HepG2 (cell line): ENCODE results near the gene SLFN14. TPM values are rescaled to one million over a fixed set of nuclear protein-coding genes. Genes with fewer than 3 reads are reported as not detected.

ENCODE experiments used
- ATAC-seq: fragments of 200-7000 bp; cut with Tn5 transposase; 3 replicates; pipeline ENCODE4 v1.9.1; 2020; ENCODE audit warnings: mild to moderate bottlenecking, moderate library complexity
- BruUV-seq: library from RNA; stranded (reverse); fragments of 400-500 nt; replicated peaks from 2 replicates; lab custom pipeline; 2021; lab: Mats Ljungman, UMichigan
- CTCF ChIA-PET: fragments of 300-600 bp; formaldehyde crosslinking; extraction: SDS; loops from one replicate; lab custom pipeline; 2021; ENCODE audit warnings: low total read pairs, inconsistent platforms, low intra/inter-chr PET ratio; lab: Yijun Ruan, JAX
- POLR2A ChIA-PET: fragments of 350-600 bp; sonication (Branson Sonifier 250); formaldehyde crosslinking; loops from one replicate; lab custom pipeline; 2020; ENCODE audit warnings: antibody characterized with exemption, inconsistent platforms; lab: Yijun Ruan, JAX
- DNase-seq: peaks from one replicate; pipeline ENCODE4 v3.0.0-alpha.2; 2015; ENCODE audit warnings: low spot score
- FAIRE-seq: peaks from 3 replicates; lab custom pipeline; 2011; peaks lifted over from hg19 to GRCh38; lab: Jason Lieb, UNC
- H2AFZ ChIP-seq: one replicate; pipeline ENCODE4 v1.6.1; 2011; ENCODE audit warnings: low read length, inconsistent platforms
- H3K27ac ChIP-seq: fragments of 300-600 bp; 3 replicates; pipeline ENCODE4 v1.8.0; 2011; ENCODE audit warnings: mixed run types, mild to moderate bottlenecking, mixed read lengths, low read length, inconsistent platforms; ENCODE audit not compliant: insufficient read depth; ENCODE audit errors: extremely low read length
- H3K27me3 ChIP-seq, 2 experiments: fragments of 200-600 bp in 1 of 2; 2 replicates in 1 of 2; 3 replicates in 1 of 2; pipeline versions ENCODE4 v1.6.0 to v1.8.0; 2011; ENCODE audit warnings: low read length in 2 of 2, mild to moderate bottlenecking in 2 of 2, moderate library complexity in 2 of 2, inconsistent platforms in 1 of 2; ENCODE audit not compliant: insufficient read depth in 2 of 2, control insufficient read depth in 1 of 2
- H3K36me3 ChIP-seq, 2 experiments: fragments of 200-600 bp in 1 of 2; replicated peaks in 1 of 2; 2 replicates in 1 of 2; 3 replicates in 1 of 2; pipeline versions ENCODE4 v1.5.1 to v1.8.0; 2011; ENCODE audit warnings: low read length in 2 of 2, inconsistent platforms in 1 of 2; ENCODE audit not compliant: insufficient read depth in 2 of 2, control insufficient read depth in 1 of 2
- H3K4me1 ChIP-seq: 2 replicates; pipeline ENCODE4 v1.5.1; 2012; ENCODE audit warnings: low read length, inconsistent platforms; ENCODE audit not compliant: insufficient read depth
- H3K4me2 ChIP-seq: 2 replicates; pipeline ENCODE4 v1.6.0; 2011; ENCODE audit warnings: low read depth, low read length, inconsistent platforms
- H3K4me3 ChIP-seq, 3 experiments: fragments of 200-600 bp in 1 of 3; sonication (generic), shearing (Covaris generic) in 1 of 3; replicated peaks in 1 of 3; 2 replicates each; pipeline ENCODE4 v1.5.1; 2011 to 2016; ENCODE audit warnings: low read length in 3 of 3, inconsistent platforms in 2 of 3, low read depth in 2 of 3, mild to moderate bottlenecking in 2 of 3, control low read depth in 1 of 3, mixed read lengths in 1 of 3; ENCODE audit not compliant: insufficient read depth in 1 of 3
- H3K79me2 ChIP-seq: one replicate; pipeline ENCODE4 v1.6.1; 2011; ENCODE audit warnings: low read length, inconsistent platforms; ENCODE audit not compliant: insufficient read depth
- H3K9ac ChIP-seq: 2 replicates; pipeline ENCODE4 v1.6.0; 2011; ENCODE audit warnings: mild to moderate bottlenecking, low read depth, low read length, inconsistent platforms; ENCODE audit not compliant: insufficient read depth
- H3K9me3 ChIP-seq: 2 replicates; pipeline ENCODE4 v1.5.1; 2012; ENCODE audit warnings: mild to moderate bottlenecking, low read length
- H4K20me1 ChIP-seq: 2 replicates; pipeline ENCODE4 v1.6.0; 2011; ENCODE audit warnings: inconsistent platforms, mild to moderate bottlenecking, low read length, moderate library complexity; ENCODE audit not compliant: insufficient read depth
- CHCHD3 ChIP-seq: sonication (generic); formaldehyde crosslinking; IDR thresholded peaks from 2 replicates; pipeline ENCODE4 v1.8.0; 2022; ENCODE audit warnings: mild to moderate bottlenecking, missing genetic modification reagents, moderate library complexity
- ETV5 ChIP-seq: IDR thresholded peaks from 2 replicates; pipeline ENCODE4 v1.6.1; 2018; ENCODE audit warnings: missing biosample characterization, missing genetic modification reagents, inconsistent platforms, borderline replicate concordance
- GATAD2A ChIP-seq: IDR thresholded peaks from 2 replicates; pipeline ENCODE4 v1.6.1; 2016
- JARID2 ChIP-seq: sonication (generic); formaldehyde crosslinking; IDR thresholded peaks from 2 replicates; pipeline ENCODE4 v1.8.1; 2023; ENCODE audit warnings: missing genetic modification reagents, inconsistent platforms; ENCODE audit not compliant: insufficient replicate concordance
- KDM5B ChIP-seq: sonication (generic); formaldehyde crosslinking; IDR thresholded peaks from 2 replicates; pipeline ENCODE4 v1.4.0; 2020; ENCODE audit warnings: missing genetic modification reagents, mild to moderate bottlenecking, borderline replicate concordance
- SMARCE1 ChIP-seq: fragments of 450-650 bp; IDR thresholded peaks from 2 replicates; pipeline ENCODE4 v1.6.1; 2017; ENCODE audit warnings: borderline replicate concordance
- SPEN ChIP-seq: sonication (generic); formaldehyde crosslinking; IDR thresholded peaks from 2 replicates; pipeline ENCODE4 v1.5.1; 2020; ENCODE audit warnings: low read depth, mild to moderate bottlenecking, missing genetic modification reagents
- YEATS4 ChIP-seq: sonication (generic); formaldehyde crosslinking; IDR thresholded peaks from 2 replicates; pipeline ENCODE4 v1.4.0; 2020; ENCODE audit warnings: missing genetic modification reagents, borderline replicate concordance
- YY1 ChIP-seq: IDR thresholded peaks from 2 replicates; pipeline ENCODE4 v1.6.1; 2011; ENCODE audit warnings: low read length, low read depth, moderate library complexity, mild to moderate bottlenecking; ENCODE audit not compliant: insufficient read depth, insufficient replicate concordance
- ZNF224 ChIP-seq: sonication (generic); formaldehyde crosslinking; IDR thresholded peaks from 2 replicates; pipeline ENCODE4 v1.5.0; 2020; ENCODE audit warnings: mild to moderate bottlenecking, missing genetic modification reagents
- ZNF317 ChIP-seq: sonication (generic); formaldehyde crosslinking; IDR thresholded peaks from 2 replicates; pipeline ENCODE4 v1.5.0; 2020; ENCODE audit warnings: mild to moderate bottlenecking, missing genetic modification reagents
- ZNF432 ChIP-seq: sonication (generic); formaldehyde crosslinking; IDR thresholded peaks from 2 replicates; pipeline ENCODE4 v1.5.0; 2020; ENCODE audit warnings: missing genetic modification reagents, mild to moderate bottlenecking, borderline replicate concordance
- ZNF562 ChIP-seq: sonication (generic); formaldehyde crosslinking; IDR thresholded peaks from 2 replicates; pipeline ENCODE4 v1.8.0; 2022; ENCODE audit warnings: missing genetic modification reagents, borderline replicate concordance
- ZNF737 ChIP-seq: sonication (generic); formaldehyde crosslinking; IDR thresholded peaks from 2 replicates; pipeline ENCODE4 v1.5.0; 2020; ENCODE audit warnings: missing genetic modification reagents, mild to moderate bottlenecking, borderline replicate concordance
- WGBS: methylation state at CpG from one replicate; pipeline ENCODE4 v1.1.6; 2017; ENCODE audit warnings: low lambda C conversion rate; 5-methylcytosine and 5-hydroxymethylcytosine counted together
- in situ Hi-C: cut with HindIII; loops from 2 replicates; pipeline ENCODE4 v1.10.0; 2017; ENCODE audit warnings: low pct_unique_long_range_greater_than_20kb; ENCODE audit not compliant: extremely low pct_ligation_motif_present
- intact Hi-C: fragments of 100-400 bp; cut with micrococcal nuclease; formaldehyde crosslinking; loops from one replicate; pipeline ENCODE4 v1.10.0; 2022; ENCODE audit not compliant: unreplicated experiment
- polyA plus RNA-seq, 8 experiments: library from polyadenylated mRNA; depleted of rRNA in 3 of 8; stranded (reverse) in 7 of 8; unstranded in 1 of 8; fragments of >200 nt; fragmentation: Illumina TruSeq in 4 of 8; extraction: Trizol in 4 of 8; gene quantifications; 2 replicates each; pipeline versions ENCODE4 v1.2.1 to v1.2.3, GENCODE V29; 2011 to 2016; ENCODE audit warnings: low read depth in 4 of 8, missing spikeins in 1 of 8, mixed read lengths in 1 of 8; ENCODE audit not compliant: insufficient read depth in 1 of 8
- total RNA-seq, 5 experiments: library from RNA; depleted of rRNA; stranded (reverse); fragments of >200 nt; fragmentation: Illumina TruSeq; extraction: Trizol; gene quantifications; 2 replicates each; pipeline ENCODE4 v1.2.3, GENCODE V29; 2016; ENCODE audit warnings: low read depth in 1 of 5
- TF ChIP-seq, protein P1 (sequence below): sonication (generic); formaldehyde crosslinking; conservative IDR thresholded peaks from 2 replicates; pipeline ENCODE4 v1.4.0; 2020; ENCODE audit warnings: missing genetic modification reagents
- TF ChIP-seq, protein P2 (sequence below): sonication (generic); formaldehyde crosslinking; IDR thresholded peaks from 2 replicates; pipeline ENCODE4; 2020; ENCODE audit warnings: missing genetic modification reagents, mild to moderate bottlenecking, borderline replicate concordance
- TF ChIP-seq, protein P3 (sequence below): IDR thresholded peaks from 2 replicates; pipeline ENCODE4 v1.6.1; 2016; ENCODE audit warnings: missing biosample characterization, missing genetic modification reagents, low read depth

The SLFN14 gene
- total and polyA plus RNA-seq, 2 of the 13 experiments (the other 11 are each of a cell fraction or from before 2014, with no cell fraction given): not detected

DNA sequence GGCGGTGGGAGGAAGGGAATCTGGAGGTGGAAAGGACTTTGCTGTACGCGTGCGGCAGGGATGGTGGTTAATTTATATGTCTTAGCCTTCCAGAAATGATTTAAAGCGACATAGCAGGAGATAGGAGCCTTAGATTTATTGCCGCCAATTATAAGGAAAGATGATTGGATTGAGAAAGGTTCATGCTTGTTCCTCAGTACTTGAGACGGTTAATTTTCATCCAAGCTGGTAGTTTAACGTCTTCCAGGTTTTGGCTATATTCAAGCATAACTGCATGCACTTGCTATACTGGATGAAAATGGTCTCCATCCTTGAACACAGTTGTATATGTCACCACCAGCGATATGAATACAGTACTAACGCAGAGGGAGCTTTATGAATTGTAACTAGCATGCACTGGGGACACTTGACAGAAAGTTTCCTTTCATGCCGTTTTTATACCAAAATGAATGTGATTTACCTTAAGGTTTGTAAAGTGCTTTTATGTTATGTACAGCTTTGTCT lies 18.4 kb upstream of the SLFN14 start:
- H3K4me2 ChIP-seq: peak overlapping the region; percentile 86
- intact Hi-C loops: no loop called here
- POLR2A ChIA-PET: interaction anchor here (0.9 to 4.1 kb wide), 14 partner anchors 9 to 438 kb away, joined by 3 to 73 read pairs (median 4); partner anchors contain the start of genes AP2B1, RASL10B, SLFN5 and TAF15
- DNase-seq: no peak
- H4K20me1 ChIP-seq: no peaks in the 10 kb centered on the region
- in situ Hi-C loops: no loop called here
- H3K27me3 ChIP-seq: no peaks in the 10 kb centered on the region; a peak in 1 of 5 replicates
- H3K4me1 ChIP-seq: peaks cover 25% of the 10 kb centered on the region
- no peak for FAIRE-seq
- H3K9me3 ChIP-seq: no peaks in the 10 kb centered on the region
- WGBS: 1% methylated on average over 11 of the region's 11 CpGs
- H3K27ac ChIP-seq: peak overlapping the region; percentile 83
- peak; percentile 16; the same call in 1 of the 3 replicates for ATAC-seq
- H3K9ac ChIP-seq: peak overlapping the region; percentile 86
- H3K4me3 ChIP-seq: peak overlapping the region; percentile 84 to 89 (median 85)
- CTCF ChIA-PET: no interaction called here
- H3K79me2 ChIP-seq: peaks cover 7% of the 10 kb centered on the region
- peaks cover 0 to 7% of the 10 kb centered on the region in 2 experiments; a peak in 1 of 5 replicates for H3K36me3 ChIP-seq
- no peak overlapping the region for H2AFZ ChIP-seq
- TSS peak; percentile 75 for BruUV-seq
- TF ChIP-seq, protein P1, sequence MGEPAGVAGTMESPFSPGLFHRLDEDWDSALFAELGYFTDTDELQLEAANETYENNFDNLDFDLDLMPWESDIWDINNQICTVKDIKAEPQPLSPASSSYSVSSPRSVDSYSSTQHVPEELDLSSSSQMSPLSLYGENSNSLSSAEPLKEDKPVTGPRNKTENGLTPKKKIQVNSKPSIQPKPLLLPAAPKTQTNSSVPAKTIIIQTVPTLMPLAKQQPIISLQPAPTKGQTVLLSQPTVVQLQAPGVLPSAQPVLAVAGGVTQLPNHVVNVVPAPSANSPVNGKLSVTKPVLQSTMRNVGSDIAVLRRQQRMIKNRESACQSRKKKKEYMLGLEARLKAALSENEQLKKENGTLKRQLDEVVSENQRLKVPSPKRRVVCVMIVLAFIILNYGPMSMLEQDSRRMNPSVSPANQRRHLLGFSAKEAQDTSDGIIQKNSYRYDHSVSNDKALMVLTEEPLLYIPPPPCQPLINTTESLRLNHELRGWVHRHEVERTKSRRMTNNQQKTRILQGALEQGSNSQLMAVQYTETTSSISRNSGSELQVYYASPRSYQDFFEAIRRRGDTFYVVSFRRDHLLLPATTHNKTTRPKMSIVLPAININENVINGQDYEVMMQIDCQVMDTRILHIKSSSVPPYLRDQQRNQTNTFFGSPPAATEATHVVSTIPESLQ (CRISPR knock-in tag): no peak
- TF ChIP-seq ZNF224 (CRISPR knock-in tag) (no peak), YY1 (no peak), SPEN (CRISPR knock-in tag) (no peak), GATAD2A (CRISPR knock-in tag) (no peak), SMARCE1 (no peak), KDM5B (CRISPR knock-in tag) (no peak), ETV5 (CRISPR knock-in tag) (no peak), CHCHD3 (CRISPR knock-in tag) (no peak), ZNF562 (CRISPR knock-in tag) (no peak), YEATS4 (no peak), JARID2 (no peak), ZNF317 (CRISPR knock-in tag) (no peak), ZNF432 (CRISPR knock-in tag) (no peak), ZNF737 (no peak)
- TF ChIP-seq, protein P2, sequence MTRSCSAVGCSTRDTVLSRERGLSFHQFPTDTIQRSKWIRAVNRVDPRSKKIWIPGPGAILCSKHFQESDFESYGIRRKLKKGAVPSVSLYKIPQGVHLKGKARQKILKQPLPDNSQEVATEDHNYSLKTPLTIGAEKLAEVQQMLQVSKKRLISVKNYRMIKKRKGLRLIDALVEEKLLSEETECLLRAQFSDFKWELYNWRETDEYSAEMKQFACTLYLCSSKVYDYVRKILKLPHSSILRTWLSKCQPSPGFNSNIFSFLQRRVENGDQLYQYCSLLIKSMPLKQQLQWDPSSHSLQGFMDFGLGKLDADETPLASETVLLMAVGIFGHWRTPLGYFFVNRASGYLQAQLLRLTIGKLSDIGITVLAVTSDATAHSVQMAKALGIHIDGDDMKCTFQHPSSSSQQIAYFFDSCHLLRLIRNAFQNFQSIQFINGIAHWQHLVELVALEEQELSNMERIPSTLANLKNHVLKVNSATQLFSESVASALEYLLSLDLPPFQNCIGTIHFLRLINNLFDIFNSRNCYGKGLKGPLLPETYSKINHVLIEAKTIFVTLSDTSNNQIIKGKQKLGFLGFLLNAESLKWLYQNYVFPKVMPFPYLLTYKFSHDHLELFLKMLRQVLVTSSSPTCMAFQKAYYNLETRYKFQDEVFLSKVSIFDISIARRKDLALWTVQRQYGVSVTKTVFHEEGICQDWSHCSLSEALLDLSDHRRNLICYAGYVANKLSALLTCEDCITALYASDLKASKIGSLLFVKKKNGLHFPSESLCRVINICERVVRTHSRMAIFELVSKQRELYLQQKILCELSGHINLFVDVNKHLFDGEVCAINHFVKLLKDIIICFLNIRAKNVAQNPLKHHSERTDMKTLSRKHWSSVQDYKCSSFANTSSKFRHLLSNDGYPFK (CRISPR knock-in tag): no peak
- TF ChIP-seq, protein P3, sequence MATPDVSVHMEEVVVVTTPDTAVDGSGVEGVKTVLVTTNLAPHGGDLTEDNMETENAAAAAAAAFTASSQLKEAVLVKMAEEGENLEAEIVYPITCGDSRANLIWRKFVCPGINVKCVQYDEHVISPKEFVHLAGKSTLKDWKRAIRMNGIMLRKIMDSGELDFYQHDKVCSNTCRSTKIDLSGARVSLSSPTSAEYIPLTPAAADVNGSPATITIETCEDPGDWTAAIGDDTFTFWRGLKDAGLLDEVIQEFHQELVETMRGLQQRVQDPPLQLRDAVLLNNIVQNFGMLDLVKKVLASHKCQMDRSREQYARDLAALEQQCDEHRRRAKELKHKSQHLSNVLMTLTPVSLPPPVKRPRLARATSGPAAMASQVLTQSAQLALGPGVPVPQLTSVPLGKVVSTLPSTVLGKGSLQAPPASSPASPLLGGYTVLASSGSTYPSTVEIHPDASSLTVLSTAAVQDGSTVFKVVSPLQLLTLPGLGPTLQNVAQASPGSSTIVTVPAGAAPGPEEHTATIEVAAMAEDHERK (CRISPR knock-in tag): no peak
